Measurements from ENCODE around the gene DDX49. TPM values are rescaled to one million over a fixed set of nuclear protein-coding genes. Genes with fewer than 3 reads are reported as not detected.

DDX49 gene
- total RNA-seq, 3 donors from 2014 or later (not counting 1 experiment from before 2014, with no cell fraction given), result 59.3 to 66.9 (median 62.9) TPM

DNA sequence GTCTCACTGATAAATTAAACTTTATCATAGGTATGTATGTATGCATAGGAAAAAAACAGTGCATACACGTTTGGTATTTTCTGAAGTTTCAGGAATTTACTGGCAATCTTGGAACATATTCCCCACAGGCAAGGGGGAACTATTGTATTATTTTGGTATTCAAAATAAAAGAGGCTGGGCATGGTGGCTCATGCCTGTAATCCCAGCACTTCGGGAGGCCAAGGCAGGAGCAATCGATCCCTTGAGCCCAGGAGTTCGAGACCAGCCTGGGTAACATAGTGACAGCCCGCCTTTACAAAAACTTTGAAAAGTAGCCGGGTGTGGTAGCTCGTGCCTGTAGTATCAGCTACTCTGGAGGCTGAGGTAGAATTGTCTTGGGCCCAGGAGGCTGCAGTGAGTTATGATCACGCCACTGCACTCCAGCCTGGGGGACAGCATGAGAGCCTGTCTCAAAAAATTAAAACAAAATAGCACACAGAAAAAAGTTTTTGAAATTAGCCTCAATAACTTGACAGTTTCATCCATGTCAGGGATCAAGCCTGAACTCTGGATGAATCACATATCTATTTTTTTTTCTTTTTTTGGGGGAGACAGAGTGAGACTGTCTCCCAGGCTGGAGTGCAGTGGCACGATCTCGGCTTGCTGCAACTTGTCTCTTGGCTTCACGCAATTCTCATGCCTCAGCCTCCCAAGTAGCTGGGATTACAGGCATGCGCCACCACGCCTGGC is 50.6 kb downstream of the DDX49 start:
- H3K9me3 ChIP-seq (ENCODE audit: control insufficient read depth, insufficient read depth, low read length), result peaks cover 4% of the 10 kb centered on the region
- Mint-ChIP-seq H3K27ac (no peak overlapping the region), H3K27me3 (ENCODE audit: low read depth in 2 of 2) (peaks cover 3 to 7% of the 10 kb centered on the region in 2 donors), H3K4me3 (no peak overlapping the region), H3K4me1 (peaks cover 5 to 6% of the 10 kb centered on the region in 2 donors), H3K36me3 (no peaks in the 10 kb centered on the region), H3K9me3 (no peaks in the 10 kb centered on the region)
- peaks cover 17% of the 10 kb centered on the region for H3K4me1 ChIP-seq (ENCODE audit: control insufficient read depth, insufficient read depth, low read length)
- intact Hi-C loops (cut with micrococcal nuclease), result no loop called here
- DNase-seq (no peak), ATAC-seq (no peak)
- TF ChIP-seq, protein P1, sequence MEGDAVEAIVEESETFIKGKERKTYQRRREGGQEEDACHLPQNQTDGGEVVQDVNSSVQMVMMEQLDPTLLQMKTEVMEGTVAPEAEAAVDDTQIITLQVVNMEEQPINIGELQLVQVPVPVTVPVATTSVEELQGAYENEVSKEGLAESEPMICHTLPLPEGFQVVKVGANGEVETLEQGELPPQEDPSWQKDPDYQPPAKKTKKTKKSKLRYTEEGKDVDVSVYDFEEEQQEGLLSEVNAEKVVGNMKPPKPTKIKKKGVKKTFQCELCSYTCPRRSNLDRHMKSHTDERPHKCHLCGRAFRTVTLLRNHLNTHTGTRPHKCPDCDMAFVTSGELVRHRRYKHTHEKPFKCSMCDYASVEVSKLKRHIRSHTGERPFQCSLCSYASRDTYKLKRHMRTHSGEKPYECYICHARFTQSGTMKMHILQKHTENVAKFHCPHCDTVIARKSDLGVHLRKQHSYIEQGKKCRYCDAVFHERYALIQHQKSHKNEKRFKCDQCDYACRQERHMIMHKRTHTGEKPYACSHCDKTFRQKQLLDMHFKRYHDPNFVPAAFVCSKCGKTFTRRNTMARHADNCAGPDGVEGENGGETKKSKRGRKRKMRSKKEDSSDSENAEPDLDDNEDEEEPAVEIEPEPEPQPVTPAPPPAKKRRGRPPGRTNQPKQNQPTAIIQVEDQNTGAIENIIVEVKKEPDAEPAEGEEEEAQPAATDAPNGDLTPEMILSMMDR (IDR thresholded peaks at IDR 0.05), result no peak
- no peaks in the 10 kb centered on the region for H3K36me3 ChIP-seq (ENCODE audit: control insufficient read depth, insufficient read depth, low read length)
- no peak overlapping the region for H3K4me3 ChIP-seq (ENCODE audit: low read length)
- H3K27me3 ChIP-seq (ENCODE audit: control insufficient read depth, insufficient read depth, low read length), result no peaks in the 10 kb centered on the region
- 86% methylated on average over 13 of the region's 13 CpGs for WGBS (ENCODE audit: insufficient coverage)
- no peak overlapping the region for H3K27ac ChIP-seq (ENCODE audit: low read length)

DNA sequence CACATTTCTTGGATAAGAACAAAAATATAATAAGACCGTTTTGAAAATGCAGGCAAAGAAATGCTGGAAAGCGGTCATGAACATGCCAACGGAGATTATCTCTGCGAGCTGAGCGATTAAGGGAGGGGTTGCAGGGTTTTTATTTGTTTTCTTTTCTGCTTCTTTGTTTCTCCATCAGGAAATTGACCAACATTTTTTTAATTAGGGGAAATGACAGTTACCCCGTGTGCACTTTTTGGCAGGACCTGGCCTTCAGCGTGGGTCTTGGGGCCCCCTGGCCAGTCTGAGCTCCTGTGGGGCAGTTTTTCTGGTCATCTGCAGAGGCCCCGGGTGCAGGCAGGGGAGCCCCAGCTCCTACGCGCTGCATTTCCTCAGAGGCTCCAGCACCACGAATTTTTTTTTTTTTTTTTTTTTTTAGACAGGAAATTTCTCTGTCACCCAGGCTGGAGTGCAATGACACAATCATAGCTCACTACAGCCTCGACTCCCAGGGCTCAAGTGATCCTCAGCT is 52.8 kb downstream of the DDX49 start:
- no peak overlapping the region for H3K4me3 Mint-ChIP-seq
- H3K27ac Mint-ChIP-seq, result no peak overlapping the region
- ATAC-seq, result peak in 1 of 3 donors; percentile 21
- H3K9me3 Mint-ChIP-seq, result no peaks in the 10 kb centered on the region
- Histone ChIP-seq H3K4me3 (ENCODE audit: low read length) (no peak overlapping the region), H3K36me3 (ENCODE audit: control insufficient read depth, insufficient read depth, low read length) (no peaks in the 10 kb centered on the region), H3K27me3 (ENCODE audit: control insufficient read depth, insufficient read depth, low read length) (no peaks in the 10 kb centered on the region), H3K9me3 (ENCODE audit: control insufficient read depth, insufficient read depth, low read length) (peaks cover 4% of the 10 kb centered on the region), H3K4me1 (ENCODE audit: control insufficient read depth, insufficient read depth, low read length) (peaks cover 17% of the 10 kb centered on the region), H3K27ac (ENCODE audit: low read length) (no peak overlapping the region)
- intact Hi-C loops (cut with micrococcal nuclease), result no loop called here
- TF ChIP-seq, protein P1 (IDR thresholded peaks at IDR 0.05), result no peak
- peaks cover 5 to 6% of the 10 kb centered on the region in 2 donors for H3K4me1 Mint-ChIP-seq
- no peaks in the 10 kb centered on the region for H3K36me3 Mint-ChIP-seq
- WGBS (ENCODE audit: insufficient coverage), result 39% methylated on average over 11 of the region's 12 CpGs
- H3K27me3 Mint-ChIP-seq (ENCODE audit: low read depth in 2 of 2), result no peaks in the 10 kb centered on the region
- DNase-seq, result no peak

DNA sequence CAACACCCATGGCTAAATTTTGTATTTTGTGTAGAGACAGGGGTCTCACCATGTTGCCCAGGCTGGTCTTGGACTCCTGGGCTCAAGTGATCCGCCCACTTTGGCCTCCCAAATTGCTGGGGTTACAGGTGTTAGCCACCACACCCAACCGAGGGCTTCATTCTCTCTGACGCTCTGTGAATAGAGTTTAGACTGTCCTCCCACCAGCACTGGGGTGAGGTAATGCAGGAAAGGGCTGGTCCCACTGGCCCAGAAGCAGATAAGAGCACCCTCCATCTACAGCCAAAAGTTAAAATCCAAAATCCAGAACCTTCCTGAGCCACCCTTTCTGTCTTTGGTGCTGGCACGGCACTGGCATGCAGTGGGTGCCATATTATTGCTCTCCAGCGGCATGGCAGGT is 53.3 kb downstream of the DDX49 start:
- Mint-ChIP-seq H3K9me3 (no peaks in the 10 kb centered on the region), H3K27me3 (ENCODE audit: low read depth in 2 of 2) (no peaks in the 10 kb centered on the region), H3K36me3 (no peaks in the 10 kb centered on the region), H3K4me1 (peaks cover 5 to 6% of the 10 kb centered on the region in 2 donors), H3K27ac (no peak overlapping the region), H3K4me3 (no peak overlapping the region)
- Histone ChIP-seq H3K4me3 (ENCODE audit: low read length) (no peak overlapping the region), H3K27me3 (ENCODE audit: control insufficient read depth, insufficient read depth, low read length) (no peaks in the 10 kb centered on the region), H3K36me3 (ENCODE audit: control insufficient read depth, insufficient read depth, low read length) (no peaks in the 10 kb centered on the region), H3K27ac (ENCODE audit: low read length) (no peak overlapping the region), H3K9me3 (ENCODE audit: control insufficient read depth, insufficient read depth, low read length) (peaks cover 4% of the 10 kb centered on the region), H3K4me1 (ENCODE audit: control insufficient read depth, insufficient read depth, low read length) (peaks cover 17% of the 10 kb centered on the region)
- TF ChIP-seq, protein P1 (IDR thresholded peaks at IDR 0.05), result no peak
- ATAC-seq (no peak), DNase-seq (no peak)
- intact Hi-C loops (cut with micrococcal nuclease), result no loop called here
- 79% methylated on average over 5 of the region's 5 CpGs for WGBS (ENCODE audit: insufficient coverage)

Measured in natural killer cell (primary cell).